ENCODE data around the gene GALR2.
"Not testable (repeated sequence)": the region's sequence is repeated elsewhere in the genome, so short reads cannot be mapped to it uniquely, and the experiment has no call there.

Gene GALR2

GRCh38 chr17:76050538-76051467 is 23.8 kb upstream of the GALR2 start:
- DNase-seq (ENCODE audit: low read depth, low spot score), result no peak

- no peak for DNase-seq (ENCODE audit: low read depth, low spot score)
Measured at GRCh38 chr17:76051561-76051960, 23.0 kb upstream of the GALR2 start.

GRCh38 chr17:76053246-76054111 is 21.1 kb upstream of the GALR2 start:
- DNase-seq (ENCODE audit: low read depth, low spot score), result no peak

- no peak for DNase-seq (ENCODE audit: low read depth, low spot score)
Measured at GRCh38 chr17:76054112-76054476, 20.5 kb upstream of the GALR2 start.

- DNase-seq (ENCODE audit: low read depth, low spot score), result no peak
Measured at GRCh38 chr17:76056882-76057281, 17.7 kb upstream of the GALR2 start.

GRCh38 chr17:76058264-76058663 is 16.3 kb upstream of the GALR2 start:
- not testable (repeated sequence) for DNase-seq (ENCODE audit: low read depth, low spot score)

- no peak for DNase-seq (ENCODE audit: low read depth, low spot score)
Measured at GRCh38 chr17:76063875-76064546, 10.6 kb upstream of the GALR2 start.

GRCh38 chr17:76065775-76066174 is 8.8 kb upstream of the GALR2 start:
- DNase-seq (ENCODE audit: low read depth, low spot score), result no peak

- no peak for DNase-seq (ENCODE audit: low read depth, low spot score)
Measured at GRCh38 chr17:76071531-76072147, 2.9 kb upstream of the GALR2 start.

- peak; percentile 94 for DNase-seq (ENCODE audit: low read depth, low spot score)
Measured at GRCh38 chr17:76072148-76072858, 2.3 kb upstream of the GALR2 start, which contains the start of gene SRP68. Gene SRP68 (minus strand): TSS chr17:76072517. CDS start chr17:76072491, 26 bp downstream.

GRCh38 chr17:76075364-76076145 is 974 bp downstream of the GALR2 start:
- peak; percentile 56 for DNase-seq (ENCODE audit: low read depth, low spot score)

- DNase-seq (ENCODE audit: low read depth, low spot score), result no peak
Measured at GRCh38 chr17:76076146-76076764, 1.7 kb downstream of the GALR2 start.

GRCh38 chr17:76076765-76077583 is 2.4 kb downstream of the GALR2 start:
- peak; percentile 44 for DNase-seq (ENCODE audit: low read depth, low spot score)

GRCh38 chr17:76077584-76078110 is 3.1 kb downstream of the GALR2 start:
- DNase-seq (ENCODE audit: low read depth, low spot score), result peak; percentile 42

- DNase-seq (ENCODE audit: low read depth, low spot score), result not testable (repeated sequence)
Measured at GRCh38 chr17:76078370-76078769, 3.8 kb downstream of the GALR2 start.

- no peak for DNase-seq (ENCODE audit: low read depth, low spot score)
Measured at GRCh38 chr17:76078860-76079534, 4.4 kb downstream of the GALR2 start, which contains the start of gene ZACN. Gene ZACN (plus strand): TSS chr17:76079182. CDS start chr17:76079265, 83 bp downstream.

GRCh38 chr17:76079535-76079955 is 5.0 kb downstream of the GALR2 start:
- DNase-seq (ENCODE audit: low read depth, low spot score), result peak; percentile 25

Measured in ELF-1 (cell line).